NCI-H82 treated with DMSO at 0.1 percent for 48 hours (cell line): ENCODE measurements around the gene TSHZ2.

Experiments used
- DNase-seq: peaks from one replicate; lab custom pipeline; 2025; ENCODE audit not compliant: unreplicated experiment; lab: John Stamatoyannopoulos, UW

The TSHZ2 gene

DNA sequence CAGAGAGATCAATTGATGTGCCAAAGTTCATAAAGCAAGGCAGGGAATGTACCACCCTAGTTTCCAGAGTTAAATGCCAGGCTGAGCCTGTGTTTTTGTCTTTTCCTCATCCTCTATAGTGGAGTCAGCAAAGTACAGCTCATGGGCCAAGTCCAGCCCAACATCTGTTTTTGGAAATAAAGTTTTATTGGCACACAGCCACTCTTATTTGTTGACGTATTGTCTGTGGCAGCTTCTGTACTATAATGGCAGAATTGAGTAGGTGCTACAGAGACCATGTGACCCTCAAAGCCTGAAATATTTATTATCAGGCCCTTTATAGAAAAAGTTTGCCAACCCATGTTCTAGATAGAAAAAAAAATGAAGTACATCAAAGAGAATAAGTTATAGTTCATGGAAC, 187.0 kb downstream of the TSHZ2 start:
- DNase-seq = no peak

DNA sequence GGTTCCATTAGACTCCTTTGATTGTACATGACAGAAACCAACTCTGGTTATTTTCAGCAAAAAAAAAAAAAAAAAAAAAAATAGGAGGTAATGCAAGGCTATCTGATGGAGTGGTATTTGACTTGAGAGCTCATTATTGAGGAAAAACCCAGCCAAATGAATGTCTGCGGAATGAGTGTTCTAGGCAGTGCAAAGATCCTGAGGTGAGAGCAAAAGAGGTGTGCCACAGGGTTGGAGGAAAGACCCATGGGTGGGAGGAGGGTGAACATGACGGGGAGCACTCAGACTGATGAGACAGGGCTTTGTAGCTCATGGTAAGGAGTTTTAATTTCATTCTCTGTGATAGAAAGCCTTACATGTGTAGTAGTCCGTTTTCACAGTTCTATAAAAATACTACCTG, 188.9 kb downstream of the TSHZ2 start:
- DNase-seq = no peak

DNA sequence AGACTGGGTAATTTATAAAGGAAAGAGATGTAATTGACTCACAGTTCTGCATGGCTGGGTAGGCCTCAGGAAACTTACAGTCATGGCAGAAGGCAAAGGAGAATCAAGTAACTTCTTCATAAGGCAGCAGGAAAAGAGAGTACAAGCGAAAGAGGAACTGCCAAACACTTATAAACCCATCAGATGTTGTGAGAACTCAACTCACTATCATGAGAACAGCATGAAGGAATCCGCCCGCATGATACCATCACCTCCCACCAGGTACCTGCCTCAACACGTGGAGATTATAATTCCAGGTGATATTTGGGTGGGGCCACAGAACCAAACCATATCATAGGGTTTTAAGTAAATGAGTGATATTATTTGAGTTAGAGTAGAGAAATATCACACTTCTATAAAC, 189.3 kb downstream of the TSHZ2 start:
- DNase-seq = no peak

DNA sequence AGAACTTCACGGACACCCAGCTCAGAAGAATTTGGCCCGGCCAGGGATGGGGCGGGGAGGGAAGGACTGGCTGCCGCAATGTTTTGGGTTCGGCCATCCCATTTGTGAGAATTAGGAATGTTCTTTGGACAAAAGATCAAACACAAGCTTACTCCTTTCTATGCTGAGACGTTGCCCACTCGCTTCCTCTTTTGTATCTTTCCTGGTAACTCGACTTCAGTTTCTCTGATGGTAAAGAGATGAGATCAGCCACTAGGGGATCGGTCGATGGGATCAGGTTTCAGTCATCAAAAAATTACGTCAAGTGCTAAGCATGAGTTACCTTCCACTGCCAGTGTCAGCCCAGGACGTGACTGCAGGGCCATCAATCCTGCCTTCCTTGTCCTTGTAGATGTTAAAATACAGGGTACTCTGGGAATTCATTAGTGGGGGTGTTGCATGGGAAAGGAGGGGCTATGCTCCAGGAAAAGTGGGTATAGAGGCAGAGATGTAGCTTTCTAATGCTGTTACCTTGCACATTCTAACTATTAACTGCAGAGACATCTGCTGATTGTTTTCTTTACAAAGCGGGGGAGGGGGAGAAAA, 190.2 kb downstream of the TSHZ2 start:
- DNase-seq = peak; percentile 51

DNA sequence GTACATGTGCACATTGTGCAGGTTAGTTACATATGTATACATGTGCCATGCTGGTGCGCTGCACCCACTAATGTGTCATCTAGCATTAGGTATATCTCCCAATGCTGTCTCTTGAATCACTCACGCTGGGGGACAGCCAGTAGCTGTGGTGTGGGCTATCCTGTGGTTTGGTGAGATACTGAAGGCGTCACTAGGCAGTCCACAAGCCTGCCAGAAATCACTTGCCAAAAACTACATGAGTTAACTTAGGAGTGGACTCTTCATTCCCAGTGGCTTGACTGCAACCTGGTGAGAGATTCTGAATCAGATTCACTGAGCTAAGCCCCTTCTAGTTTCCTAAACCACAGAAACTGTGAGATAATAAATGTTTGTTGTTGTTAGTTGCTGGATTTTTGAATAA, 191.3 kb downstream of the TSHZ2 start:
- no peak for DNase-seq

DNA sequence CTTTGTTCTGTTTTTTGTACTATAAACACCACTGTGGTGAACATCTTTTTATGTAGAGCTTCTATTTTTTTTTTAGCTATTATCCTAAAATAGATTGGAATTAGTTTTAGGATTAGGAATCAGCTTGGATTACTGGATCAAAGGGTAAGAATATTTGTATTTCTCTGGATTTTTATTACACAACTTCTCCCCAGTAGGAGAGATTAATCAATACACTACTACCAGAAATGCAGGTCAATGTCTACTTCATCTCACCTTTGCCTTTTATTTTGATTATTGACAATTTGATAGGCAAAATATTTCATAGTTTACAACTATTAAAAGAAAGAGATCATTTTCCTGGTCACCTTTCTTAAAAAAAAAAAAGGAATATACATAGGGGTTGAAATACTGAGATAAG, 191.9 kb downstream of the TSHZ2 start:
- no peak for DNase-seq

DNA sequence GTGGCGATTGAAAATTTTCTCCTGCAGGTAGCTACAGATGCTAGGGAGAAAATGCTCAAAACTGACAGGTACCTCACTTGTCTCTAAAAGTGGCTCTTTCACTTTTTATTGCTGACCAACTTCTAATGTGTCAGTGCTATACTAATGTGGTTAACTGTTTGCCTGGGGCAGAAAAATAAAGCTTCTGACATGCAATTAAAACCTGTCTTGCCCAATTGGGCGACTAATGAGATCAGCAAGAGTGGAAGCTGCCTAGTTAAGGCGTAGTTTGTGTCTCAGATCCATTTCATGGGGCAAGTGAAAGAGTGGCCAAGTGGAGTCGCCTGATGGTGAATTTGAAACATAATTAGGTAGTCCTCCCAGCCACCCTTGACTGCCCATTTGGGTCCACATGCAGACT, 193.3 kb downstream of the TSHZ2 start:
- peak; percentile 13 for DNase-seq

DNA sequence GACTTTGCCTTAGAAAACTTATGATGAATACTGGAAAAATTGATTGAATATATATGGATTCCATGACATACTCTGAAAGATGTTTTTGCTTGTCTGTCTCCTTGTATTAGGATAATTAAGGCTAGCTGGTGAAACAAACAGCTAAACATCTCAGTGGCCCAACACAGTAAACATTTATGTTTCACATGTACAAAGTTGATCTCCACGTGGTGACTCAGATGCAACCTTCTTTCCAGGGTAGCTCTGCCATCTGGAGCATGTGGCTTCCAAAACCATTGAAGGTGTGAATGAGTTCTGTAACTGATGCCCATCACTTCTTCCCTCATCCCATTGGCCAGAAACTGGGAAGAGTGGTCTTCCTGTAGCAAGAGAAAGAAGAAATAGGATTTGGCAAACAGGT, 196.3 kb downstream of the TSHZ2 start:
- DNase-seq = no peak

DNA sequence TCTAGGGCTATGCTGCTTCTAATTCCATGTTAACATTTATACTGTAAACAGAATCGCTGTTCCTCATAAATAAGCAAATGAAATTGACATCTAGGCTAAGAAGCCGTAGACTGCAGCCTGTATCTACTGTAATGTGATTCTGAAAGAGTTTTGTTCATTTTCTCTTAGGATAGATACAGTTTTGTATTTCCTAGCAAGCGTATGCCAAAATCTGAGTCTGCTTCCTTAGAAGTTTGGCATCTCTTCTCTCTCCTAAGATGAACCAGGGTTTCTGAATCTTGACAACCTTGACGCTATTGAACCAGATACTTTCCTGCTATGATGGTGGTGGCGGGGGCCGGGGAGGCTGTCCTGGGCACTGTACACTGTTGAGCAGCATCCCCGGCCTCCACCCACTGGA, 198.0 kb downstream of the TSHZ2 start:
- DNase-seq = no peak

DNA sequence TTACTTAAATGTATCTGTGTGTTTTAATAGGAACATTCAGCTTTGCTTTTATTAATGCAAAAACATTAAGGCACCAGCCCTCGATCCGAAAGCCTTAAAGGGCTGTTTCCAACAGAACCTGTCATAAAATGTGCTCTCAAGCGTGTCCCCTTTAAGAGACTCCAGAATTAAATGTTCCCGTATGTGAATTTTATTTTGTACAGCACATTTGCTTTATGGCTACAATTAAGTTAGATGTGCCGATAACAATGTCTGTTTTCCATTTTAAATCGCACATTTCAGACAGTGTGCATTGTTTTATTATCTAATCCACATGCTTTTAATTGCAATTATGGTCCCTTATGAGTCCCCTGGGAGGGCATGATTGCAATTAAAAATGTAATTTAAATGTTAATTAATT, 198.9 kb downstream of the TSHZ2 start:
- DNase-seq = no peak

DNA sequence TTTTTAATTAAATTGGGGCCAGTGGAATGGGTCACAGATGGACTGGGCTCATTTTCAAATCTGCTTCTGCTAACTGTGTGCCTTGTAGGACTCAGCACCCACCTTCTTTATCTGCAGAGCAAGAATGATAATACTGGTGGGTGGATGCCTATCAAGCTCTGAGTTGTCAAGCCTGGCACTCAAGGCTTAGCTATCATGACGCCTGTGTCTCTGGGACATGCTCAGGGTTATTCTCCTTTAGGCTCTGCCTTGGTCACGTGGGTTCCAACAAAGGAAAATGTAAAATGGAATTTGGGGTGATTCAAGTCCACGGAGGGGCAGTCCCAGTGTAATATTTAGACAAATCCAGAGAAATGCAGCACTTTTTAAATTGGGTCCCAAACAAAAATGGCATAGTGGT, 202.3 kb downstream of the TSHZ2 start:
- no peak for DNase-seq

DNA sequence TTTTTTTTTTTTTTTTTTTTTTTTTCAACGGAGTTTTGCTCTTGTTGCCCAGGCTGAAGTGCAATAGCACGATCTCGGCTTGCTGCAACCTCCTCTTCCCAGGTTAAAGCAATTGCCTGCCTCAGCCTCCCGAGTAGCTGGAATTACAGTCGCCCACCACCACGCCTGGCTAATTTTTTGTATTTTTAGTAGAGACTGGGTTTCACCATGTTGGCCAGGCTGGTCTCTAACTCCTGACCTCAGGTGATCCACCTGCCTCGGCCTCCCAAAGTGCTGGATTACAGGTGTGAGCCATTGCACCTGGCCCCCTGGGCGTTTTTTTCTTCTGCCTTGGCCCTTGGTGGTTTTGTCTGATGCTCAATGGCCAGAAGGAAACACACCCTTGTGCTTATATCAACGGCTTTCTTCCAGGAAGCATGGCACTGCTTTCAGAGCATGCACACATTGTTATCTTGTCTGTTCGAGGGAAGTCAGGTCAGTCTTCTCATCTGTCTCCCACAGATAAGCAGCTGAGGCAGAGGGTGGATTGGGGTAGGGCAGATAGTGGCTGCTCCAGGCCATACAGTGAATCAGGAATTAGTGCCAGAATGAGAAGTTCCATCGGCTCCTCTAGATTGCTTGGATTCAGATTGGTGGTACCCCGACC, 203.1 kb downstream of the TSHZ2 start:
- no peak for DNase-seq

DNA sequence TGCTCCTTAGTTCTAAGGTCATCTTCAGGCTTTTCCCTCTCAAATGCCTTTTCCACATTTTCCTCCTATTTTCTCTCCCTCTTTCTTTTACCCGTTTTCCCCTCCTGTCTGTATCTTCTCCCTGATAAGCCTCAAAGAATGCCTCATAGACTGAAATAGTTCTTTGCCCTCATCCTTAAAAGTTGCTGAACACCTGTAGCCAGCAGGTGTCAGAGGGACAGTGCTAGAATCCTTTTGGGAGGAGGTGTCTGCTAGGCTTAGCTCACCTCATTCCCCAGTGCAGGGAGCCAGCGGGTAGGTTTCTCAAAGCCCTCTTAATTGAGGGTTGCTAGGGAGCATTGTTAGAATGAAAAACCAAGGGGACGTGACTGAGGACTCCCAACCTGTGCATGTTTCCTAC, 204.0 kb downstream of the TSHZ2 start:
- no peak for DNase-seq

DNA sequence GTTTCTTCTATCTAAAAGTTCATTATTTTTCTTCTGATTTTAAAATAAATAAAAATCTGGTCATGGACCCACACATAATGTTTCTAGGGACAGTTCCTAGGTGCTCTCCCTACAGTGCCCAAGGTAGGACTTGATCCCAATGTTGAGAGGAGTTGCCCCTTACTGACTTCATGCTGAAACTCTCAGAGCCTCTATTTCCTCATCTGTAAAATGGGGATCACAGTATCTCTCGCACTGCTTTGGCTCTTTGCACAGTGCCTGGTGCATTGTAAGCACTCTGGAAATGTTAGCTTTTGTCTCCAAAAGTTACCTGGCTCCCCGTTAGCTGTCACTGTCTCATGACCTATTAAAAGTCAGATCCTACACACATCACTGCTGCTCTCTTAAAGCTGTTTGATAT, 205.5 kb downstream of the TSHZ2 start:
- no peak for DNase-seq

DNA sequence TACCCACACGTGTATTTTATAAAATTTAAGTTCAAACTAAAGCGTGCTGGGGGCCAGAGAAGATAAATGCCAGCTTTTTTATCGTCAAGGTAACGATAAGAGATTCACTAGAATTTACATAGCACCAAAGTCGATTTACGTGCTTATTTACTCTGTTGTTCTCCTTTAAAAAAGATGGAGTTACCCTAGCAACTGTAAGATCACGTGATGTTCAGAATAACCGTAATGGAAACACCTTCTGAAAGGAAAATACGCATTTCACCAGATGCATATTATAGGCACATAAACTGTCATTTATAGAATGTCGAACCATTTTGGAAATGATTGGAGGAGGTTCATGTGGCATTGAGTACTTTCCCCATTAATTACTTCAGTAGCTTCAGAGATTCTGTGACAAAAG, 207.6 kb downstream of the TSHZ2 start:
- DNase-seq = no peak

DNA sequence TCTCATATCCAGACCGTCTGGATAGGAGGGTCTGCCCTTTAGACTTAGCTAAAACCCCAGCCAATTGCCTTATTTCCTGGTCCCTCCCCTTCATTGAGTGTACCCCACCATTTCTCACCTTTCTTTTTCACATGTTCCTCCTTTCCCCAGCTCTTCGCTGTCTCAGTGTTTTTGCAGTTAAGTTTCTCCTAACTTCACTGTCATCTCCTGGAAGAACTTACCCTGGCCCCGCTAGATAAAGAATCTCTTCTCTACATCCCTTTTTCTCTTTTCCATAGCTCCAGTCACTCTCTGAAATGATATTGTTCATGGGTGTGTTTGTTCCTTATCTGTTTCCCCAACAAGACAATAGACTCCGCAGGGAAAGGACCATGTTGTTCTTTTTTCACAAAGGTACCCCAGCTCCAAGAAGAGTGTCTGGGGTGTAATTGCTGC, 208.8 kb downstream of the TSHZ2 start:
- no peak for DNase-seq

DNA sequence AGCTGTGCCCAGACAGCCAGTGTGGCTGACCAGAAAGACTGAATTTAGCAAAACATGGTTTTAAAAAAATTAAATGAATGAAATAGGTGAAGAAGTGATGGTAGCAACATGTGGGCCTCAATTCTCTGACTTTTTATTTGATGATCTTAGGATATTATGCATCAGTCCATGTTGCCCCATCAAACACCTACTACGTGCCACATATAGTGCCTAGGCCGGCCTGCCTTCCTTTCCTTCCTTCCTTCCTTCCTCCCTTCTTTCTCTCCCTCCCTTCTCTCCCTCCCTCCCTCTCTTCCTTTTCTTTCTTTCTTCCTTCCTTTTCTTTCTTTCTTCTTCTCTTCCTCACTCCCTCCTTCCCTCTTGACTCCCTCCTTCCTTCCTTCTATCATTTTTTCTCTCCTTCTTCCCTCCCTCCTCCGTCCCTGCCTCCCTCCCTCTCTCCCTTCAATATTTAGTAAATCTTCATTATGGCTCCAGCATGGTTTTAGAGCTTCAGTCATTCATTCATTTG, 209.8 kb downstream of the TSHZ2 start:
- DNase-seq = no peak

DNA sequence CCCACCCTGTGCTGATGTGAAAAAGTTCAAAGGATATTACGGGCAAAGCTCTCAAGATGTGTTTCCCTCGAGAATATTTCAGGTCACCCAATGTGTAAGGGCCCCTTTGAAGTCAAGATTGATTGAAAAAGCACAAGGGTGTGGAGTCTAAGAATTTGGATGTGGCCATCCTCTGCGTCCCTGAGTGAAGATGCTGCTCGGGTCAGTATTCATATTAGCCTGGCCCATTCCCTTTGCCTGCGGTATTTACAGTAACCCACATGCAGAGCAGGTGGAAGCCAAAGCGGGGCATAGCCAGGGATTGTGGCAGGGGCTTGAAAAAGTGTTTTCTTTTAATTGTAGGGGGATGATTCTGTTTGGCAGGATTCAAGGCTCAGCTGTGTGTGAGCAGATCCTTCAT, 211.0 kb downstream of the TSHZ2 start:
- DNase-seq = no peak

DNA sequence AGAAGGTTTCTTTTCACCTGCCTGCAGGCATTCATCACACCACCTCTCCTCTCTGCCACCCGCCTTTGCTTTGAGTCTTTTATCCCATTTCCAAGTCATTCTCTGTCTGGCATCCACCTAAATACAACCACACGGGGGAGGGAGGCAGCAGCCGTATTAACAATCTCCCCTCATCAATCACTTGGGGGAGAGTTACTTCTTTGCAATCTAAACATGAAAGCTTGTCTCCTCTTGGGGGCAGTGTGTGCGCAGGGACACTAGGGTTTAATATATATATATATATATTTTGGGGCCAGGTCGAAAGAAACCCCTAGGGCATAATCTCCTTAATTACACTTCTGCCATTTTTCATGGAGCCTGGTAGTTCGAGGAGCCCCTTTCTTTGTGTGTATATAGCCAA, 214.5 kb downstream of the TSHZ2 start:
- no peak for DNase-seq

DNA sequence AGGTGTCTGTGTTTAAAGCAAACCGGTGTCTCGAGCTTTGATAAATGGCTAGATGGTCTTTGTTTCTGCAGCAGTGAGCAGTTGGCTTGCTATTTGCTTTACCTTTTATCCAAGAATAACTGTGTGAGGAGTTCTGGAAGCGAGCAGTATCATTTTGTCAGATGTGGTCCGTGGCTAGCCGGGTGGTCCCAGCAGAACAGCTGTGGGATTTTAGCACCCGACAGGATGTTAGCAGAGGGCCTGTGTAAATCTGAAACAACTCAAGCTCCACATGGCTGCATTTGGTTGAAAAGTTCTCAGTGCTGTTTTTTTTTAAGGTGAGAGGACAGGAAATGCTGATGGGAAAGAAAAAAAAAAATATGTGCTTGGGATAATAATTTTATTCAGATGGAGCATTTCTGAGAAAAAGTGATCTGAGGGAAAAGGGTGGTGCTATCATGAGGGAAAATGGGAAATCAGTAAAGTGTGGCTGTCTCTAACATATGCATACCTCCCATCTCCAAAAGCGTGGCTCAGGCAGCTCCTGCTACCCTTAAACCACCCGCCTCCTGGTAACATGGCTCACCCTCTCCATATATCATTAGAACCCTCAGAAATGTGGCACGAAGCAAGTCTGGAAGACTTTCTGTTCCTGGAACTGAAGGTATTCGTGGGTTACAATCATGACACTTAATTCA, 215.4 kb downstream of the TSHZ2 start:
- DNase-seq = no peak

DNA sequence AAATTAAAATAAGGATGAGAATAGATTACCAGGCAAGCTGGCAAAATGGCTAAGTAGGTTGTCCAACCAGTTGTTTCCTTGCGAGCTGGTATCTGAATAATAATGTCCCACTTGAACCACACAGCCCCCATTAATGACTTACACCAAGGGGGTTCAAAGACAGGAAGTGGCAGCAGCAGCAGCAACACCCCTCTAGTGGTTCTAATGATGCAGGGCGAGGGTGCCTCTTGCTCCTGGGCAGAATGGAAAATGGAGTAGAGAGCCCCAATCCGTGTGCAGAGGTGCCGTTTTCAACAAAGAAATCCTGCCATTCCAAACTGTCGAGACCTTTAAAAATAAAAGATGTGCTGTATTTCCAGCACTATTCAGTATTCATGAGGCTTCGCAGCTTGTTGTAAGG, 218.1 kb downstream of the TSHZ2 start:
- no peak for DNase-seq

DNA sequence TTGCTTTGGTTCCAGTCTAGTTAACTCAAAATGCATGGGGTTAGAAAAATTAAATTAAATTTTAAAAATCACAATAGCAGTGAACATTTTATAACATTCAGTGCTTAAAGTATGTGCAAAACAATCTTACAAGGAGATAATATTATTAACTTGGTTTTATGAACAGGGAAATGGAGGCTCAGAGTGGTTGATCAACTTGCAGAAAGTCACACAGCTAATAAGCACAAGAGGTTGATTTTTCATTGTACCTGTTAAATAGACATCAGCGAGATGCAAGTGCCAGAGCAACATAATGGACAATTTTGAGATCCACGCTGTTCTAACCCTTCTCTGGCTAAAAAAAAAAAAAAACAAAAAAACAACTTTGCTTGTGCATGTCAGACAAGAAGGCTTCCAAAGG, 219.8 kb downstream of the TSHZ2 start:
- DNase-seq = no peak
